Lower lobe of right lung (tissue), 2 donors: ENCODE results near the gene PRUNE2. TPM values are rescaled to one million over a fixed set of nuclear protein-coding genes. Genes with fewer than 3 reads are reported as not detected.

Source experiments
- ATAC-seq, 2 donors: fragments of 200-7000 bp; cut with Tn5 transposase; one replicate each; pipeline ENCODE4 v1.9.1; 2020 to 2022; ENCODE audit warnings: mild to moderate bottlenecking in 2 of 2, moderate library complexity in 2 of 2
- DNase-seq: peaks from one replicate; pipeline ENCODE4 v3.0.0-alpha.2; 2020
- H3K27ac ChIP-seq: fragments of 200-600 bp; one replicate; pipeline ENCODE4 v1.8.0; 2022
- H3K27me3 ChIP-seq: fragments of 200-600 bp; one replicate; pipeline ENCODE4 v1.8.0; 2022; ENCODE audit warnings: low read depth
- H3K36me3 ChIP-seq: fragments of 200-600 bp; one replicate; pipeline ENCODE4 v1.8.0; 2022; ENCODE audit warnings: mild to moderate bottlenecking
- H3K4me1 ChIP-seq: fragments of 200-600 bp; one replicate; pipeline ENCODE4 v1.8.0; 2022
- H3K4me3 ChIP-seq: fragments of 200-600 bp; one replicate; pipeline ENCODE4 v1.8.0; 2022; ENCODE audit warnings: mild to moderate bottlenecking
- H3K9me3 ChIP-seq: fragments of 200-600 bp; one replicate; pipeline ENCODE4 v1.8.0; 2022
- intact Hi-C: fragments of 100-400 bp; cut with DNase I; formaldehyde crosslinking; loops from one replicate; pipeline ENCODE4 v1.11.0; 2022
- total RNA-seq: library from RNA; stranded (reverse); fragmentation: NEBNext Ultra II Directional; extraction: Animal tissue kit (Norgen Biotek cat#: 25700); gene quantifications from one replicate; pipeline ENCODE4 v1.2.1, GENCODE V29; 2021
- TF ChIP-seq, protein P1 (sequence below): fragments of 200-600 bp; IDR thresholded peaks from one replicate; pipeline ENCODE4 v1.8.0; 2022; ENCODE audit warnings: antibody characterized with exemption, mild to moderate bottlenecking
- donor health status: DM: no; HTN: yes; CAD: no; lungs with severe emphysema.

Gene PRUNE2
- total RNA-seq, 1 donor from 2014 or later = 13.6 TPM

GRCh38 chr9:76877961-76878360 is 28.0 kb downstream of the PRUNE2 start:
- no peaks in the 10 kb centered on the region for H3K36me3 ChIP-seq
- ATAC-seq = no peak
- H3K4me1 ChIP-seq = no peaks in the 10 kb centered on the region
- no peak overlapping the region for H3K4me3 ChIP-seq
- intact Hi-C loops = no loop called here
- no peak for DNase-seq
- TF ChIP-seq, protein P1, sequence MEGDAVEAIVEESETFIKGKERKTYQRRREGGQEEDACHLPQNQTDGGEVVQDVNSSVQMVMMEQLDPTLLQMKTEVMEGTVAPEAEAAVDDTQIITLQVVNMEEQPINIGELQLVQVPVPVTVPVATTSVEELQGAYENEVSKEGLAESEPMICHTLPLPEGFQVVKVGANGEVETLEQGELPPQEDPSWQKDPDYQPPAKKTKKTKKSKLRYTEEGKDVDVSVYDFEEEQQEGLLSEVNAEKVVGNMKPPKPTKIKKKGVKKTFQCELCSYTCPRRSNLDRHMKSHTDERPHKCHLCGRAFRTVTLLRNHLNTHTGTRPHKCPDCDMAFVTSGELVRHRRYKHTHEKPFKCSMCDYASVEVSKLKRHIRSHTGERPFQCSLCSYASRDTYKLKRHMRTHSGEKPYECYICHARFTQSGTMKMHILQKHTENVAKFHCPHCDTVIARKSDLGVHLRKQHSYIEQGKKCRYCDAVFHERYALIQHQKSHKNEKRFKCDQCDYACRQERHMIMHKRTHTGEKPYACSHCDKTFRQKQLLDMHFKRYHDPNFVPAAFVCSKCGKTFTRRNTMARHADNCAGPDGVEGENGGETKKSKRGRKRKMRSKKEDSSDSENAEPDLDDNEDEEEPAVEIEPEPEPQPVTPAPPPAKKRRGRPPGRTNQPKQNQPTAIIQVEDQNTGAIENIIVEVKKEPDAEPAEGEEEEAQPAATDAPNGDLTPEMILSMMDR = no peak
- H3K27me3 ChIP-seq = no peaks in the 10 kb centered on the region
- no peak overlapping the region for H3K27ac ChIP-seq
- H3K9me3 ChIP-seq = no peaks in the 10 kb centered on the region

- ATAC-seq (no peak), DNase-seq (no peak)
- Histone ChIP-seq H3K36me3 (no peaks in the 10 kb centered on the region), H3K27ac (no peak overlapping the region), H3K9me3 (no peaks in the 10 kb centered on the region), H3K4me3 (no peak overlapping the region), H3K4me1 (no peaks in the 10 kb centered on the region), H3K27me3 (no peaks in the 10 kb centered on the region)
- intact Hi-C loops = no loop called here
- TF ChIP-seq, protein P1 = no peak
Observed at GRCh38 chr9:76876098-76876497, 29.8 kb downstream of the PRUNE2 start.

GRCh38 chr9:76873821-76874220 is 32.1 kb downstream of the PRUNE2 start:
- ATAC-seq (no peak), DNase-seq (no peak)
- H3K36me3 ChIP-seq = no peaks in the 10 kb centered on the region
- H3K4me1 ChIP-seq = no peaks in the 10 kb centered on the region
- H3K27me3 ChIP-seq = no peaks in the 10 kb centered on the region
- no peaks in the 10 kb centered on the region for H3K9me3 ChIP-seq
- no peak overlapping the region for H3K27ac ChIP-seq
- no peak overlapping the region for H3K4me3 ChIP-seq
- TF ChIP-seq, protein P1 = no peak
- intact Hi-C loops = no loop called here

- ATAC-seq = no peak
- H3K27ac ChIP-seq = no peak overlapping the region
- no peaks in the 10 kb centered on the region for H3K4me1 ChIP-seq
- no peaks in the 10 kb centered on the region for H3K9me3 ChIP-seq
- TF ChIP-seq, protein P1 = no peak
- intact Hi-C loops = no loop called here
- no peak overlapping the region for H3K4me3 ChIP-seq
- no peak for DNase-seq
- H3K36me3 ChIP-seq = no peaks in the 10 kb centered on the region
- no peaks in the 10 kb centered on the region for H3K27me3 ChIP-seq
Observed at GRCh38 chr9:76873056-76873792, 32.7 kb downstream of the PRUNE2 start.

DNA sequence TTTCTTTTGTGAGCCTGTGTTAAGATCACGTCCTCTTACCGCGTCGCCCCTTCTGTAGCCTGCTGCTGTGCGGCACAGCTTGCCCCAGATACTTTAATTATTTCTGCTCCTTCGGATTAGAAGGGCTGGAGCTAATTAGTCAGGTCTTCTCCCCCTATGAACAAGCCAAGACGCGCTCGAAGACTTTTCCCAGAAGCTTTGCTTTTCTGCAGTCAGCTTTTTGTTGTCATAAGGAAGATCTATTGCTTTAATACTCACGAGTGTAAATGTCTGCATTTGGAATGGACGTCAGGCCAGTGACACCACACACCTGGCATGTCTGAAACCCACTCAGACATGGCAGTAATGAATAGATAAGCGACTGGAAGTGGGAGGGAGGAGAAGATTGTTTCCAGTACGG is 37.0 kb downstream of the PRUNE2 start:
- intact Hi-C loops = no loop called here
- ATAC-seq = no peak
- Histone ChIP-seq H3K4me1 (no peaks in the 10 kb centered on the region), H3K27ac (no peak overlapping the region), H3K9me3 (no peaks in the 10 kb centered on the region), H3K27me3 (no peaks in the 10 kb centered on the region), H3K36me3 (no peaks in the 10 kb centered on the region), H3K4me3 (no peak overlapping the region)
- TF ChIP-seq, protein P1 = no peak
- DNase-seq = no peak
